ENCODE data around the gene DNAJC22. TPM values are rescaled to one million over a fixed set of nuclear protein-coding genes. Genes with fewer than 3 reads are reported as not detected.

DNAJC22 gene
- total and polyA plus RNA-seq, 2 of the 13 experiments (the other 11 are each of a cell fraction or from before 2014, with no cell fraction given), result 25.2 to 31.7 TPM

- TF ChIP-seq TEAD3 (CRISPR knock-in tag; optimal IDR thresholded peaks at IDR 0.05; ENCODE audit: borderline replicate concordance), result no peak
- TF ChIP-seq PRDM4 (CRISPR knock-in tag; IDR thresholded peaks at IDR 0.05; ENCODE audit: borderline replicate concordance), result no peak
- TF ChIP-seq ZMAT5 (CRISPR knock-in tag; IDR thresholded peaks at IDR 0.05; ENCODE audit: borderline replicate concordance, low read depth), result no peak
- TF ChIP-seq ZNF766 (CRISPR knock-in tag; IDR thresholded peaks at IDR 0.05; ENCODE audit: borderline replicate concordance), result no peak
- TF ChIP-seq THAP9 (CRISPR knock-in tag; IDR thresholded peaks at IDR 0.05; ENCODE audit: borderline replicate concordance), result no peak
- TF ChIP-seq TCF7 (IDR thresholded peaks at IDR 0.05; ENCODE audit: low read depth), result no peak
- TF ChIP-seq CENPBD1 (CRISPR knock-in tag; IDR thresholded peaks at IDR 0.05; ENCODE audit: borderline replicate concordance, low read depth), result no peak
- no peak for TF ChIP-seq JUND (CRISPR knock-in tag; IDR thresholded peaks at IDR 0.05)
- TF ChIP-seq SNRNP70 (IDR thresholded peaks at IDR 0.05; ENCODE audit: low read depth, low read length), result no peak
- no peak for TF ChIP-seq THAP8 (CRISPR knock-in tag; IDR thresholded peaks at IDR 0.05; ENCODE audit: borderline replicate concordance)
Observed at GRCh38 chr12:49345825-49346658, 646 bp upstream of the DNAJC22 start (continued).
